Liver (tissue), 9 donors: ENCODE results near the gene ALKAL2. TPM values are rescaled to one million over a fixed set of nuclear protein-coding genes. Genes with fewer than 3 reads are reported as not detected.
A peak's percentile ranks its signal among the peaks of the same experiment; 100 is the strongest.

Source experiments
- DNase-seq: peaks from one replicate; pipeline ENCODE4 v3.0.0-alpha.2; 2017; ENCODE audit warnings: low spot score
- H3K27ac ChIP-seq, 2 donors: one replicate each; pipeline ENCODE4 v1.7.0; 2013; ENCODE audit warnings: inconsistent platforms in 2 of 2, low read length in 2 of 2, control low read depth in 1 of 2, low read depth in 1 of 2, mild to moderate bottlenecking in 1 of 2
- H3K27me3 ChIP-seq, 4 donors: one replicate each; pipeline versions ENCODE4 v1.6.1 to v1.7.0; 2013; ENCODE audit warnings: low read length in 3 of 4, inconsistent platforms in 1 of 4, mild to moderate bottlenecking in 1 of 4, moderate library complexity in 1 of 4; ENCODE audit not compliant: control insufficient read depth in 4 of 4, insufficient read depth in 4 of 4
- H3K36me3 ChIP-seq, 4 donors: one replicate each; pipeline versions ENCODE4 v1.6.1 to v1.7.0; 2013; ENCODE audit warnings: low read length in 3 of 4, mild to moderate bottlenecking in 3 of 4, low read depth in 1 of 4, moderate library complexity in 1 of 4; ENCODE audit not compliant: control insufficient read depth in 4 of 4, insufficient read depth in 3 of 4
- H3K4me1 ChIP-seq, 4 donors: one replicate each; pipeline versions ENCODE4 v1.6.1 to v1.7.0; 2013; ENCODE audit warnings: low read length in 3 of 4, mild to moderate bottlenecking in 3 of 4, moderate library complexity in 1 of 4; ENCODE audit not compliant: control insufficient read depth in 4 of 4, insufficient read depth in 4 of 4
- H3K4me3 ChIP-seq, 3 donors: one replicate each; pipeline versions ENCODE4 v1.6.1 to v1.7.0; 2013; ENCODE audit warnings: low read length in 3 of 3, control low read depth in 1 of 3, low read depth in 1 of 3, mild to moderate bottlenecking in 1 of 3
- H3K9ac ChIP-seq, 2 donors: one replicate each; pipeline ENCODE4 v1.7.0; 2013; ENCODE audit warnings: low read length in 2 of 2, mild to moderate bottlenecking in 2 of 2, moderate library complexity in 2 of 2, control low read depth in 1 of 2, low read depth in 1 of 2
- H3K9me3 ChIP-seq, 4 donors: one replicate each; pipeline versions ENCODE4 v1.6.1 to v1.7.0; 2013; ENCODE audit warnings: low read length in 3 of 4; ENCODE audit not compliant: control insufficient read depth in 4 of 4
- ATF3 ChIP-seq: IDR thresholded peaks from 2 replicates; pipeline ENCODE4 v1.6.1; 2016; ENCODE audit warnings: antibody characterized with exemption
- EGR1 ChIP-seq, 2 donors: IDR thresholded peaks; 2 replicates each; pipeline ENCODE4 v1.6.1; 2016 to 2018; ENCODE audit warnings: antibody characterized with exemption in 2 of 2, low read depth in 2 of 2
- FOXA1 ChIP-seq: IDR thresholded peaks from 2 replicates; pipeline ENCODE4 v1.6.1; 2016; ENCODE audit warnings: antibody characterized with exemption
- FOXA2 ChIP-seq: IDR thresholded peaks from 2 replicates; pipeline ENCODE4 v1.6.1; 2016; ENCODE audit warnings: antibody characterized with exemption
- HNF4A ChIP-seq, 2 donors: conservative IDR thresholded peaks; 2 replicates each; pipeline ENCODE4 v1.6.1; 2016; ENCODE audit warnings: antibody characterized with exemption in 2 of 2, mild to moderate bottlenecking in 2 of 2
- HNF4G ChIP-seq: IDR thresholded peaks from 2 replicates; pipeline ENCODE4 v1.6.1; 2016; ENCODE audit warnings: antibody characterized with exemption
- JUND ChIP-seq, 2 donors: IDR thresholded peaks; 2 replicates each; pipeline ENCODE4 v1.6.1; 2016; ENCODE audit warnings: antibody characterized with exemption in 2 of 2
- MAX ChIP-seq: IDR thresholded peaks from 2 replicates; pipeline ENCODE4 v1.6.1; 2016; ENCODE audit warnings: antibody characterized with exemption
- NR2F2 ChIP-seq: IDR thresholded peaks from 2 replicates; pipeline ENCODE4 v1.6.1; 2016; ENCODE audit warnings: antibody characterized with exemption
- RAD21 ChIP-seq, 2 donors: IDR thresholded peaks; 2 replicates each; pipeline ENCODE4 v1.6.1; 2016; ENCODE audit warnings: antibody characterized with exemption in 2 of 2, mild to moderate bottlenecking in 2 of 2
- REST ChIP-seq: IDR thresholded peaks from 2 replicates; pipeline ENCODE4 v1.6.1; 2016; ENCODE audit warnings: antibody characterized with exemption, mild to moderate bottlenecking
- RXRA ChIP-seq, 2 donors: IDR thresholded peaks; 2 replicates each; pipeline ENCODE4 v1.6.1; 2017 to 2018; ENCODE audit warnings: antibody characterized with exemption in 2 of 2, mild to moderate bottlenecking in 1 of 2
- SP1 ChIP-seq: IDR thresholded peaks from 2 replicates; pipeline ENCODE4 v1.6.1; 2018; ENCODE audit warnings: antibody characterized with exemption, mild to moderate bottlenecking
- TAF1 ChIP-seq: conservative IDR thresholded peaks from 2 replicates; pipeline ENCODE4 v1.6.1; 2016; ENCODE audit warnings: antibody characterized with exemption, mild to moderate bottlenecking
- YY1 ChIP-seq: IDR thresholded peaks from 2 replicates; pipeline ENCODE4 v1.6.1; 2016; ENCODE audit warnings: antibody characterized with exemption, mild to moderate bottlenecking
- WGBS: extraction: QIAGEN DNeasy Blood & Tissue Kit; methylation state at CpG from one replicate; pipeline ENCODE4 v1.1.7; 2013; 5-methylcytosine and 5-hydroxymethylcytosine counted together
- polyA plus RNA-seq, 2 donors: library from polyadenylated mRNA; stranded (reverse) in 1 of 2; unstranded in 1 of 2; fragments of 200-250 nt in 1 of 2; fragments of >200 nt in 1 of 2; fragmentation: Nextera tagmentation in 1 of 2; extraction: Ambion mirVana in 1 of 2; gene quantifications; one replicate each; pipeline versions ENCODE4 v1.2.1 to v1.2.3, GENCODE V29; 2013 to 2015
- total RNA-seq, 2 donors: library from RNA; depleted of rRNA; stranded (reverse); fragments of >200 nt; gene quantifications; one replicate each; pipeline ENCODE4 v1.2.3, GENCODE V29; 2014
- TF ChIP-seq, protein P1 (sequence below): fragments of 150-350 bp; IDR thresholded peaks from 2 replicates; pipeline ENCODE4 v1.5.1; 2017; ENCODE audit warnings: improper control_type of control experiment, low read depth, low read length; ENCODE audit not compliant: missing input control
- TF ChIP-seq, protein P2 (sequence below): IDR thresholded peaks from 2 replicates; pipeline ENCODE4 v1.6.1; 2016; ENCODE audit warnings: antibody characterized with exemption
- donor health status: healthy.
- donor health status: healthy.
- donor health status: healthy.
- donor health status: healthy.
- donor health status: healthy.

ALKAL2 gene
- total and polyA plus RNA-seq, 4 donors: 1.6 to 3.1 (median 1.9) TPM; not detected in 1

DNA sequence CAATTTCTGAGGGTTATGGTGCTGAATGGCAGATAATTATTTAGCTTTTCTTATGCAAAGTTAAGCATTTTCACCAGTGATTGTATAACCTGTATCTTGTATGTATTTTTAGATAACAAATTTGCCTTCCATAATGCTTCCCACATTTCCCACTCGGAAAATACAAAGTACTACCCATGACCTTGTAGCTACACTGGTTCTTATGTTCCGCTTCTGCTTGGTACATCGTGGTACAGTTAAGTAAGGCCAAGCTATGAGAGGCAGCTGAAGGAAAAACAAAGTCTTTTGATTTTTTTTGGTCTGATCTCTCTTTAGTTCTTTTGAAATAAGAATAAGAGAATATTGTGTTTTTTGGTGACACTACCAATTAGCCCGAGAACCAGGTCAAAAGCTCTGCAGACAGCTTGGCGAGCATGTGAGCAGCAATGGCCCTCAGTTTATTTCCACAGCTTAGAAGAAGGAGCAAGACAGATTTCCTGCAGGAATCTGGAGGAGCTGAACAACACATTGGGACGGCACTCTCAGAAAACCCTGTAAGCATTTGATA, 50.8 kb downstream of the ALKAL2 start:
- 96% methylated on average over 6 of the region's 6 CpGs for WGBS
- H3K27me3 ChIP-seq: no peaks in the 10 kb centered on the region
- no peak overlapping the region for H3K27ac ChIP-seq
- TF ChIP-seq SP1 (no peak), REST (no peak), FOXA2 (no peak), MAX (no peak), TAF1 (no peak), ATF3 (no peak), JUND (IDR thresholded peaks at IDR 0.05) (no peak), RXRA (IDR thresholded peaks at IDR 0.05) (no peak), HNF4A (conservative IDR thresholded peaks at IDR 0.05) (no peak), EGR1 (IDR thresholded peaks at IDR 0.05; ENCODE audit: low read depth in 2 of 2) (no peak), YY1 (no peak), RAD21 (IDR thresholded peaks at IDR 0.05) (no peak)
- TF ChIP-seq, protein P1, sequence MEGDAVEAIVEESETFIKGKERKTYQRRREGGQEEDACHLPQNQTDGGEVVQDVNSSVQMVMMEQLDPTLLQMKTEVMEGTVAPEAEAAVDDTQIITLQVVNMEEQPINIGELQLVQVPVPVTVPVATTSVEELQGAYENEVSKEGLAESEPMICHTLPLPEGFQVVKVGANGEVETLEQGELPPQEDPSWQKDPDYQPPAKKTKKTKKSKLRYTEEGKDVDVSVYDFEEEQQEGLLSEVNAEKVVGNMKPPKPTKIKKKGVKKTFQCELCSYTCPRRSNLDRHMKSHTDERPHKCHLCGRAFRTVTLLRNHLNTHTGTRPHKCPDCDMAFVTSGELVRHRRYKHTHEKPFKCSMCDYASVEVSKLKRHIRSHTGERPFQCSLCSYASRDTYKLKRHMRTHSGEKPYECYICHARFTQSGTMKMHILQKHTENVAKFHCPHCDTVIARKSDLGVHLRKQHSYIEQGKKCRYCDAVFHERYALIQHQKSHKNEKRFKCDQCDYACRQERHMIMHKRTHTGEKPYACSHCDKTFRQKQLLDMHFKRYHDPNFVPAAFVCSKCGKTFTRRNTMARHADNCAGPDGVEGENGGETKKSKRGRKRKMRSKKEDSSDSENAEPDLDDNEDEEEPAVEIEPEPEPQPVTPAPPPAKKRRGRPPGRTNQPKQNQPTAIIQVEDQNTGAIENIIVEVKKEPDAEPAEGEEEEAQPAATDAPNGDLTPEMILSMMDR: no peak
- TF ChIP-seq, protein P2, sequence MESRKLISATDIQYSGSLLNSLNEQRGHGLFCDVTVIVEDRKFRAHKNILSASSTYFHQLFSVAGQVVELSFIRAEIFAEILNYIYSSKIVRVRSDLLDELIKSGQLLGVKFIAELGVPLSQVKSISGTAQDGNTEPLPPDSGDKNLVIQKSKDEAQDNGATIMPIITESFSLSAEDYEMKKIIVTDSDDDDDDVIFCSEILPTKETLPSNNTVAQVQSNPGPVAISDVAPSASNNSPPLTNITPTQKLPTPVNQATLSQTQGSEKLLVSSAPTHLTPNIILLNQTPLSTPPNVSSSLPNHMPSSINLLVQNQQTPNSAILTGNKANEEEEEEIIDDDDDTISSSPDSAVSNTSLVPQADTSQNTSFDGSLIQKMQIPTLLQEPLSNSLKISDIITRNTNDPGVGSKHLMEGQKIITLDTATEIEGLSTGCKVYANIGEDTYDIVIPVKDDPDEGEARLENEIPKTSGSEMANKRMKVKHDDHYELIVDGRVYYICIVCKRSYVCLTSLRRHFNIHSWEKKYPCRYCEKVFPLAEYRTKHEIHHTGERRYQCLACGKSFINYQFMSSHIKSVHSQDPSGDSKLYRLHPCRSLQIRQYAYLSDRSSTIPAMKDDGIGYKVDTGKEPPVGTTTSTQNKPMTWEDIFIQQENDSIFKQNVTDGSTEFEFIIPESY: no peak
- H3K4me1 ChIP-seq: peaks cover 0 to 10% (median 4%) of the 10 kb centered on the region in 4 donors
- no peak overlapping the region for H3K4me3 ChIP-seq
- no peak for DNase-seq
- no peak overlapping the region for H3K9ac ChIP-seq
- H3K36me3 ChIP-seq: peaks cover 0 to 3% (median 0%) of the 10 kb centered on the region in 4 donors
- H3K9me3 ChIP-seq: no peaks in the 10 kb centered on the region

DNA sequence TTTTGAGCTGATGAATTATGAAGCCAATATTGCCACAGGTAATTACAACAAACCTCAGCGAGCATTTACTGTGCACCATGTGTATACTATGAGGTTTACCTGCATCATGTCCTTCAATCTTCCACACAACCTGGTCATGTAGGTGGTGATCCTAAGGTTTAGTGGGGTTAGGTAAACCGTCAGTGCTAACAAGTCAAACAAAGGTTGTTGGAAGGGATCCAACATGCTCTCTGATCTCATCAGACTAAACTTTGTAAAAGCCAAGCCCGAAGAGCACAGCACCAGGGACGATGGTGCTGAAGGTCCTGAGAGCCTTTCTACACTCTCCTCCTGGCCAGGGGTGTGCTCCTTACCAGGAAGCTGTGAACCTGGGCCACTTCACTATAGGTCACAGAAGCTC, 53.5 kb downstream of the ALKAL2 start:
- no peaks in the 10 kb centered on the region for H3K9me3 ChIP-seq
- no peaks in the 10 kb centered on the region for H3K27me3 ChIP-seq
- 40% methylated on average over 4 of the region's 4 CpGs for WGBS
- no peak overlapping the region for H3K9ac ChIP-seq
- peaks cover 2 to 22% (median 14%) of the 10 kb centered on the region in 4 donors for H3K4me1 ChIP-seq
- H3K4me3 ChIP-seq: no peak overlapping the region
- H3K27ac ChIP-seq: no peak overlapping the region
- DNase-seq: no peak
- H3K36me3 ChIP-seq: no peaks in the 10 kb centered on the region
- TF ChIP-seq SP1: no peak
- peak; percentile 33 for TF ChIP-seq FOXA2
- no peak for TF ChIP-seq YY1
- TF ChIP-seq NR2F2: no peak
- no peak for TF ChIP-seq HNF4G
- TF ChIP-seq MAX: no peak
- TF ChIP-seq ATF3: no peak
- no peak for TF ChIP-seq FOXA1
- TF ChIP-seq RAD21 (IDR thresholded peaks at IDR 0.05): no peak
- TF ChIP-seq, protein P2: no peak
- peak in 1 of 2 donors; percentile 75 for TF ChIP-seq RXRA (IDR thresholded peaks at IDR 0.05)
- TF ChIP-seq, protein P1: no peak
